ENCODE measurements around the gene FEZF2.

- TF ChIP-seq POLR2A (IDR thresholded peaks at IDR 0.05; ENCODE audit: low read length) (no peak), GATA1 (IDR thresholded peaks at IDR 0.05; ENCODE audit: low read depth, low read length) (no peak)
Measured at GRCh38 chr3:62370112-62370857, 3.1 kb downstream of the FEZF2 start.

Measured in erythroblast (primary cell).